ENCODE results near the gene KIRREL2. TPM values are rescaled to one million over a fixed set of nuclear protein-coding genes. Genes with fewer than 3 reads are reported as not detected.
"Not testable (repeated sequence)": the region's sequence is repeated elsewhere in the genome, so short reads cannot be mapped to it uniquely, and the experiment has no call there.

The KIRREL2 gene
- total RNA-seq, 6 experiments from 2014 or later = 0.07 TPM; not detected in 5

GRCh38 chr19:35905178-35905727 is 48.5 kb downstream of the KIRREL2 start:
- DNase-seq = no peak
- H3K4me3 Mint-ChIP-seq = no peak overlapping the region
- H3K4me1 Mint-ChIP-seq (ENCODE audit: low read depth) = peaks cover 55% of the 10 kb centered on the region
- TF ChIP-seq CTCF (IDR thresholded peaks at IDR 0.05) = no peak
- H3K27me3 Mint-ChIP-seq (ENCODE audit: insufficient read depth) = peaks cover 2% of the 10 kb centered on the region; the same call in 1 of the 2 replicates
- H3K27ac Mint-ChIP-seq = no peak overlapping the region
- no peaks in the 10 kb centered on the region for H3K9me3 Mint-ChIP-seq
- no peaks in the 10 kb centered on the region for H3K36me3 Mint-ChIP-seq (ENCODE audit: low read depth)

GRCh38 chr19:35907377-35907745 is 50.6 kb downstream of the KIRREL2 start:
- H3K27ac Mint-ChIP-seq = no peak overlapping the region
- TF ChIP-seq CTCF (IDR thresholded peaks at IDR 0.05) = no peak
- peaks cover 2% of the 10 kb centered on the region; the same call in 1 of the 2 replicates for H3K27me3 Mint-ChIP-seq (ENCODE audit: insufficient read depth)
- no peak overlapping the region for H3K4me3 Mint-ChIP-seq
- H3K36me3 Mint-ChIP-seq (ENCODE audit: low read depth) = no peaks in the 10 kb centered on the region
- DNase-seq = no peak
- H3K9me3 Mint-ChIP-seq = no peaks in the 10 kb centered on the region
- peaks cover 44% of the 10 kb centered on the region for H3K4me1 Mint-ChIP-seq (ENCODE audit: low read depth)

DNA sequence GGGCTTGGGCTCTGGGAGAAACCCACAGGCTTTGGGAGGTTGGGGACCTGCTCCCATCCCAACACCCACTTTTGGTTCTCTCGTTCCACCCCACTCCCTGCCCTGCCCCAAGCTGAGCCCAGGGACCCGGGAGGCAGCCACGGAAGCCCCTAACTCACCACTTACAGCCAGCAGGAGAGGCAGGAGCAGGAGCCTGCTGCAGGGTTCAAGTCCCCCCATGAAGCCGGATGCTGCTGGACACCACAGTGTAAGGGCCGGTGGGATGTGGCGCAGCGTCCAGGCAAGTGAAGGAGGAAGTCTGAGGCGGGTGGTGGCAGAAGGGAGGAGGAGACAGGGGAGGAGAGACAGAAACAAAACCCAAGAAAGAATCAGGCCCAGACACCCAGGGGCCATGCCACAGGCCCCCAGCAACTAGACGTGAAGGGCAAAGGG is 51.3 kb downstream of the KIRREL2 start, which contains the start of gene TYROBP:
TSS of gene TYROBP (minus strand) at position 286 of the 432 bp plus-strand sequence. CDS start at position 219, 67 bp downstream.
- no peak for TF ChIP-seq CTCF (IDR thresholded peaks at IDR 0.05)
- no peak for DNase-seq
- Mint-ChIP-seq H3K36me3 (ENCODE audit: low read depth) (no peaks in the 10 kb centered on the region), H3K27ac (no peak within 1 kb of the TSS), H3K4me3 (no peak within 1 kb of the TSS), H3K9me3 (no peaks in the 10 kb centered on the region), H3K27me3 (ENCODE audit: insufficient read depth) (peaks cover 2% of the 10 kb centered on the region; the same call in 1 of the 2 replicates), H3K4me1 (ENCODE audit: low read depth) (peaks cover 37% of the 10 kb centered on the region)

DNA sequence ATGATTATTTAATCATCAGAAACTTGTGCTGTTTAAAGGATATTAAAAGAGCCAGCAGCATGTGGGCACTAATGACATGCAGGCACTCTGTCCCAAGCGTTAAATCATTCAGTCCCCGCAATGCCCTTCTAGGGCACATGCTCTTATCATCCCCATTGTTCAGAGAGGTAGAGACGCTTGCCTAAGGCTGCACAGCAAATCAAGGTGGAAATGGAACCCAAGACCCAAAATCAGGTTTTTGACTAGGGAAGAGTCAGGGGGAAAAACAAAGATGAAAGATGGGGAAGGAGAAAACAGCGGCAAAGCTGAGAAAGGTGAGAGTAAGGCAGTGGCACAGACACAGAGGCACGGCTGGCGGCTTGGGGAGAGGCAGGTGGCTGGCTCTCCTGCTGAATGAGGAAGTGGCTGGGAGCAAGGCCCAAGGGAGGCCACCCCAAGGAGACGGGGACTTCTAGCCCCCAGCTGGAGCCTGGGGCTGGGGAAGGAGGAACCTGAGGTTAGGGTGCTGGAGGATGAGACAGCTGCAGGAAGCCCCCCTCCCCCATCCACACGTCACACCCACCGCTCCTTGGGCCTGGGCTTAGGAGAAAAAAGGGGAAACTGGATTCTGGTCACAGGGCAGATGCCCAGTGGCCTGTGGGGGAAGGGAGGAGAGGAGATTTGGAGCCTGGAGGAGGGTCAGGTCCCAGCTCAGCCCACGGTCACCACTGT is 52.4 kb downstream of the KIRREL2 start:
- H3K36me3 Mint-ChIP-seq (ENCODE audit: low read depth) = no peaks in the 10 kb centered on the region
- DNase-seq = no peak
- H3K27ac Mint-ChIP-seq = no peak overlapping the region
- no peaks in the 10 kb centered on the region for H3K27me3 Mint-ChIP-seq (ENCODE audit: insufficient read depth)
- TF ChIP-seq CTCF (IDR thresholded peaks at IDR 0.05) = no peak
- peaks cover 36% of the 10 kb centered on the region for H3K4me1 Mint-ChIP-seq (ENCODE audit: low read depth)
- no peaks in the 10 kb centered on the region for H3K9me3 Mint-ChIP-seq
- H3K4me3 Mint-ChIP-seq = no peak overlapping the region

DNA sequence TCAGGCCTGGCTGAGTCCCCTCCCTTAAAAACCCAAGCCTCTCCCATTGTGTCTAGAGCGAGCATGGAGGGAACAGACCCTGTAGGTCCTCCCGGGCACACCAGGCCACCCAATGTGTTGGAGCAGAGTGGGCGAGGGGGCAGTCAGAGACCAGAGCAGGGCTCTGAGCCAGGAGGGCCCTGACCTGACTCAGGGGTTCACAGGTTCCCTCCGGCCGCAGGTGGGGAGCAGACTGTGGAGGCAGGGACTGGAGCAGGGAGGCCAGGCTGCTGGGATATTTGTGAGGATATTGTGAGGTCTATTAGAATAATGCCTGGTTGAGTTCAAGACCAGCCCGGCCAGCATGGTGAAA is 52.9 kb downstream of the KIRREL2 start:
- Mint-ChIP-seq H3K36me3 (ENCODE audit: low read depth) (no peaks in the 10 kb centered on the region), H3K4me3 (no peak overlapping the region), H3K27ac (no peak overlapping the region), H3K27me3 (ENCODE audit: insufficient read depth) (no peaks in the 10 kb centered on the region), H3K9me3 (no peaks in the 10 kb centered on the region), H3K4me1 (ENCODE audit: low read depth) (peaks cover 31% of the 10 kb centered on the region)
- no peak for TF ChIP-seq CTCF (IDR thresholded peaks at IDR 0.05)
- DNase-seq = no peak

GRCh38 chr19:35910355-35910754 is 53.6 kb downstream of the KIRREL2 start:
- H3K36me3 Mint-ChIP-seq (ENCODE audit: low read depth); DNase-seq; H3K4me3 Mint-ChIP-seq; H3K27ac Mint-ChIP-seq; H3K9me3 Mint-ChIP-seq; H3K27me3 Mint-ChIP-seq (ENCODE audit: insufficient read depth): not testable (repeated sequence)
- H3K4me1 Mint-ChIP-seq (ENCODE audit: low read depth) = peaks cover 24% of the 10 kb centered on the region
